ENCODE results near the gene ASCL2. TPM values are rescaled to one million over a fixed set of nuclear protein-coding genes. Genes with fewer than 3 reads are reported as not detected.

The ASCL2 gene
- total and polyA plus RNA-seq, 2 donors (not counting 3 experiments of a cell fraction or from before 2014, with no cell fraction given): not detected

DNA sequence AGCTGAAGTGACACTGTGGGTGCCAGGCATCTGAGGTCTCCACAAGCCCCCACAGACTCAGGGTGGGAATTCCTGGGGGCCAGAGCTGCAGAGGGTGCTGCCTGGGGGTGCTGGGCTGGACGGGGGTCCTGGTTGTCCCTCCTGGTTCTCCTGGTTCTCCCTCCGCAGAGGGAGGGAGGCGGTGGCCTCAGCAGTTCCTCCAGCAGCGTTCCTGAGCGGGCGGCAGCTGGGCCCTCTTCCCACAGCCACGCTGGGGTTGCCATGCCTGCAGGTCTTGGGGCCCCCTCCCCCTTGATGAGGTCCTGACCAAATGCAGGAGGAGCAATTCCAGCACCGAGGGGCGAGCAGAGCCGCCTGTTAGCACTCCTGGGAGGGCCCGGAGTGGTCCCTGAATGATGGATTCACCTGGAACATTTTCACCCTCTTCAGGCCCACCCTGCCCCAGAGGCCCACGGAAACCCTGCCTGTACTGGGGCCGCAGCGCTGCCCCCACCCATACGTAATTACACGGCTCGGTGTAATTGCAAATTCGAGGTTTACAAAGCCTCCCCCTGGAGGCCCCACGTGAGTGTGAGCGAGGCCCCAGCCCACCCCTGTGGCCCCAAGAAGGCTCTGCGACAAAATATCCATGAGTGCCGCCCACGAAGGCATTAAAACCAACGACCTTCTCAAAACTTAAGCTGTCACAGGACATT, 30.7 kb upstream of the ASCL2 start:
- intact Hi-C loops (cut with micrococcal nuclease): loop anchor here (10.0 kb wide), 1 partner anchor 584 kb away; the partner anchor contains the start of gene CDKN1C
- Histone ChIP-seq H3K9me1 (replicated peaks; ENCODE audit: control insufficient read depth, extremely low read depth, insufficient read depth, low read length) (no peaks in the 10 kb centered on the region), H3K4me1 (ENCODE audit: control insufficient read depth, extremely low read depth, insufficient read depth, low read length) (peaks cover 2% of the 10 kb centered on the region), H3K79me2 (ENCODE audit: control insufficient read depth, insufficient read depth, low read length) (no peaks in the 10 kb centered on the region), H2AFZ (ENCODE audit: low read depth, low read length) (no peak overlapping the region), H3K27me3 (ENCODE audit: control insufficient read depth in 2 of 2, insufficient read depth in 2 of 2, low read length in 2 of 2) (no peaks in the 10 kb centered on the region), H3K4me2 (ENCODE audit: insufficient read depth, low read length) (no peak overlapping the region), H3K9me3 (replicated peaks; ENCODE audit: control insufficient read depth, insufficient read depth, low read length) (no peaks in the 10 kb centered on the region), H3K27ac (ENCODE audit: insufficient read depth, low read depth, low read length) (no peak overlapping the region), H3K9ac (replicated peaks; ENCODE audit: extremely low read depth, insufficient read depth, low read length) (no peak overlapping the region), H3K4me3 (replicated peaks in 1 of 3; ENCODE audit: insufficient read depth in 1 of 3, low read depth in 1 of 3, low read length in 3 of 3) (no peak overlapping the region), H4K20me1 (replicated peaks; ENCODE audit: control insufficient read depth, extremely low read depth, insufficient read depth, low read length) (no peaks in the 10 kb centered on the region), H3K36me3 (ENCODE audit: control insufficient read depth in 2 of 2, extremely low read depth in 1 of 2, insufficient read depth in 2 of 2, low read length in 2 of 2) (no peaks in the 10 kb centered on the region)
- DNase-seq (ENCODE audit: low read depth, low spot score) (no peak), FAIRE-seq (no peak)
- TF ChIP-seq FOS (IDR thresholded peaks at IDR 0.05; ENCODE audit: borderline replicate concordance, insufficient read depth, low read length): no peak
- TF ChIP-seq EZH2 (IDR thresholded peaks at IDR 0.05; ENCODE audit: borderline replicate concordance, low read depth, low read length, severe bottlenecking): no peak
- no peak for TF ChIP-seq JUN (IDR thresholded peaks at IDR 0.05; ENCODE audit: borderline replicate concordance, insufficient read depth, insufficient read length, low read depth)
- TF ChIP-seq POLR2AphosphoS5 (IDR thresholded peaks at IDR 0.05; ENCODE audit: insufficient read depth, low read depth, low read length): no peak
- TF ChIP-seq GATA2 (IDR thresholded peaks at IDR 0.05; ENCODE audit: insufficient read depth, insufficient read length, low read depth, low read length): no peak
- no peak for TF ChIP-seq POLR2A (IDR thresholded peaks at IDR 0.05; ENCODE audit: low read depth, low read length)
- TF ChIP-seq CTCF (IDR thresholded peaks at IDR 0.05; ENCODE audit: extremely low read depth in 1 of 2, insufficient read depth in 1 of 2, low read depth in 1 of 2, low read length in 2 of 2): no peak
- no peak for TF ChIP-seq MAX (IDR thresholded peaks at IDR 0.05; ENCODE audit: insufficient read depth, insufficient read length)
- TF ChIP-seq MYC (IDR thresholded peaks at IDR 0.05; ENCODE audit: low read depth, low read length): no peak
- CTCF ChIA-PET: interaction anchor here (1.0 to 7.0 kb wide), 3 partner anchors 120 to 149 kb away, joined by 3 to 829 read pairs (median 10); no protein-coding TSS in a partner anchor
- dilution Hi-C loops (cut with MboI; ENCODE audit: extremely low pct_ligation_motif_present, low sequenced_read_pairs): no loop called here
- POLR2A ChIA-PET: no interaction called here
- no TSS peak for BruUV-seq (replicated peaks)

Data from endothelial cell of umbilical vein (primary cell).